CD4-positive, CD25-positive, alpha-beta regulatory T cell (primary cell): Measurements from ENCODE around the gene TSC22D2. TPM values are rescaled to one million over a fixed set of nuclear protein-coding genes. Genes with fewer than 3 reads are reported as not detected.

Experiments
- ATAC-seq, 2 donors: fragments of 150-1000 bp; cut with Tn5 transposase; one replicate each; pipeline ENCODE4 v1.10.0; 2021; ENCODE audit warnings: low read depth in 2 of 2, moderate number of reproducible peaks in 2 of 2, moderate library complexity in 1 of 2
- DNase-seq, 3 donors: peaks; one replicate each; pipeline versions ENCODE4 v3.0.0 to v3.0.0-alpha.2; 2012 to 2022; ENCODE audit warnings: mixed read lengths in 1 of 3
- H3K27ac ChIP-seq: one replicate; pipeline ENCODE4 v1.7.0; 2013; ENCODE audit warnings: mild to moderate bottlenecking, low read length; ENCODE audit not compliant: insufficient read depth, poor library complexity, severe bottlenecking
- H3K27me3 ChIP-seq: one replicate; pipeline ENCODE4 v1.7.0; 2013; ENCODE audit warnings: low read length; ENCODE audit not compliant: control insufficient read depth, insufficient read depth
- H3K36me3 ChIP-seq: one replicate; pipeline ENCODE4 v1.7.0; 2013; ENCODE audit warnings: mild to moderate bottlenecking, low read length, moderate library complexity; ENCODE audit not compliant: control insufficient read depth, insufficient read depth
- H3K4me1 ChIP-seq: 2 replicates; pipeline ENCODE4 v1.7.0; 2013; ENCODE audit warnings: mild to moderate bottlenecking, low read length; ENCODE audit not compliant: insufficient read depth, control insufficient read depth, poor library complexity, severe bottlenecking
- H3K4me3 ChIP-seq: one replicate; pipeline ENCODE4 v1.7.0; 2013; ENCODE audit warnings: low read depth, mild to moderate bottlenecking, low read length, moderate library complexity
- H3K9me3 ChIP-seq, 2 experiments: 1 replicate in 1 of 2; 2 replicates in 1 of 2; pipeline ENCODE4 v1.7.0; 2013; ENCODE audit warnings: low read length in 2 of 2, mild to moderate bottlenecking in 1 of 2, moderate library complexity in 1 of 2; ENCODE audit not compliant: control insufficient read depth in 2 of 2
- H3K27ac Mint-ChIP-seq, 3 donors: one replicate each; pipeline ENCODE4 v1.8.0; 2020 to 2022; ENCODE audit warnings: mild to moderate bottlenecking in 3 of 3, mixed read lengths in 3 of 3, moderate library complexity in 2 of 3
- H3K27me3 Mint-ChIP-seq: one replicate; pipeline ENCODE4 v1.8.0; 2022; ENCODE audit warnings: mild to moderate bottlenecking, mixed read lengths
- H3K36me3 Mint-ChIP-seq: one replicate; pipeline ENCODE4 v1.8.0; 2020; ENCODE audit warnings: mixed read lengths
- H3K4me1 Mint-ChIP-seq, 4 donors: one replicate each; pipeline ENCODE4 v1.8.0; 2020 to 2022; ENCODE audit warnings: mixed read lengths in 4 of 4, mild to moderate bottlenecking in 1 of 4
- H3K4me3 Mint-ChIP-seq, 4 donors: one replicate each; pipeline ENCODE4 v1.8.0; 2020 to 2022; ENCODE audit warnings: mild to moderate bottlenecking in 4 of 4, mixed read lengths in 4 of 4, moderate library complexity in 3 of 4
- H3K9me3 Mint-ChIP-seq, 7 donors: one replicate each; pipeline ENCODE4 v1.8.0; 2020 to 2022; ENCODE audit warnings: mixed read lengths in 7 of 7, mild to moderate bottlenecking in 3 of 7, moderate library complexity in 2 of 7
- polyA plus RNA-seq, 4 donors: library from polyadenylated mRNA; unstranded; fragments of 300-500 nt; fragmentation: Illumina TruSeq; gene quantifications; one replicate each; pipeline ENCODE4 v1.2.3, GENCODE V29; 2021
- total RNA-seq: library from RNA; stranded (reverse); gene quantifications from one replicate; pipeline ENCODE4 v1.2.3, GENCODE V29; 2022

Gene TSC22D2
- total and polyA plus RNA-seq, 5 donors from 2014 or later = 4.9 to 49.0 (median 6.6) TPM

GRCh38 chr3:150414959-150415358 lies 6.9 kb downstream of the TSC22D2 start:
- Mint-ChIP-seq H3K27me3 (no peaks in the 10 kb centered on the region), H3K9me3 (no peaks in the 10 kb centered on the region), H3K36me3 (peaks cover 6% of the 10 kb centered on the region), H3K4me3 (peak overlapping the region; percentile 1 to 87 (median 52)), H3K4me1 (peaks cover 49 to 80% (median 65%) of the 10 kb centered on the region in 4 donors), H3K27ac (no peak overlapping the region)
- Histone ChIP-seq H3K27ac (no peak overlapping the region), H3K9me3 (no peaks in the 10 kb centered on the region), H3K36me3 (peaks cover 6% of the 10 kb centered on the region), H3K4me1 (peaks cover 67% of the 10 kb centered on the region), H3K27me3 (no peaks in the 10 kb centered on the region), H3K4me3 (peak overlapping the region; percentile 98)
- ATAC-seq (no peak), DNase-seq (no peak)

- H3K4me3 ChIP-seq = no peak overlapping the region
- H3K27me3 ChIP-seq = no peaks in the 10 kb centered on the region
- Mint-ChIP-seq H3K27ac (peak overlapping the region in 1 of 3 donors; percentile 40), H3K9me3 (peaks cover 0 to 2% (median 0%) of the 10 kb centered on the region in 7 donors), H3K27me3 (no peaks in the 10 kb centered on the region), H3K4me3 (peak overlapping the region in 1 of 4 donors; percentile 22), H3K36me3 (peaks cover 8% of the 10 kb centered on the region), H3K4me1 (peaks cover 42 to 71% (median 59%) of the 10 kb centered on the region in 4 donors)
- DNase-seq (no peak), ATAC-seq (no peak)
- H3K27ac ChIP-seq = no peak overlapping the region
- peaks cover 32% of the 10 kb centered on the region for H3K4me1 ChIP-seq
- H3K9me3 ChIP-seq = no peaks in the 10 kb centered on the region
- H3K36me3 ChIP-seq = peaks cover 6% of the 10 kb centered on the region
These were observed 11.2 kb downstream of the TSC22D2 start for GRCh38 chr3:150419076-150419868.

- Mint-ChIP-seq H3K27me3 (no peaks in the 10 kb centered on the region), H3K27ac (peak overlapping the region in 2 of 3 donors; percentile 45 to 77), H3K9me3 (peaks cover 0 to 2% (median 0%) of the 10 kb centered on the region in 7 donors), H3K36me3 (peaks cover 8% of the 10 kb centered on the region), H3K4me3 (no peak overlapping the region), H3K4me1 (peaks cover 35 to 67% (median 53%) of the 10 kb centered on the region in 4 donors)
- H3K27me3 ChIP-seq = no peaks in the 10 kb centered on the region
- H3K4me1 ChIP-seq = peaks cover 26% of the 10 kb centered on the region
- DNase-seq (no peak), ATAC-seq (no peak)
- peaks cover 6% of the 10 kb centered on the region for H3K36me3 ChIP-seq
- H3K4me3 ChIP-seq = no peak overlapping the region
- no peaks in the 10 kb centered on the region for H3K9me3 ChIP-seq
- no peak overlapping the region for H3K27ac ChIP-seq
These were observed 11.9 kb downstream of the TSC22D2 start for GRCh38 chr3:150419959-150420358.

GRCh38 chr3:150421256-150421655 lies 13.2 kb downstream of the TSC22D2 start:
- H3K9me3 Mint-ChIP-seq = peaks cover 0 to 2% (median 0%) of the 10 kb centered on the region in 7 donors
- DNase-seq = no peak
- H3K27ac Mint-ChIP-seq = no peak overlapping the region

GRCh38 chr3:150421799-150422548 lies 13.9 kb downstream of the TSC22D2 start:
- no peak overlapping the region for H3K27ac Mint-ChIP-seq
- H3K36me3 ChIP-seq = peaks cover 4% of the 10 kb centered on the region

More at GRCh38 chr3:150421256-150421655, 13.2 kb downstream of the TSC22D2 start:
- Histone ChIP-seq H3K9me3 (no peaks in the 10 kb centered on the region), H3K4me1 (peaks cover 16% of the 10 kb centered on the region), H3K27me3 (no peaks in the 10 kb centered on the region), H3K4me3 (no peak overlapping the region), H3K27ac (no peak overlapping the region), H3K36me3 (peaks cover 4% of the 10 kb centered on the region)
- peaks cover 3% of the 10 kb centered on the region for H3K36me3 Mint-ChIP-seq
- no peak overlapping the region for H3K4me3 Mint-ChIP-seq
- H3K4me1 Mint-ChIP-seq = peaks cover 33 to 64% (median 49%) of the 10 kb centered on the region in 4 donors
- H3K27me3 Mint-ChIP-seq = no peaks in the 10 kb centered on the region
- no peak for ATAC-seq

GRCh38 chr3:150422907-150423306 lies 14.8 kb downstream of the TSC22D2 start:
- peaks cover 0 to 2% (median 0%) of the 10 kb centered on the region in 7 donors for H3K9me3 Mint-ChIP-seq
- Histone ChIP-seq H3K4me3 (no peak overlapping the region), H3K27ac (no peak overlapping the region), H3K27me3 (no peaks in the 10 kb centered on the region), H3K36me3 (peaks cover 1% of the 10 kb centered on the region), H3K4me1 (peaks cover 7% of the 10 kb centered on the region), H3K9me3 (no peaks in the 10 kb centered on the region)
- H3K4me1 Mint-ChIP-seq = peaks cover 44 to 65% (median 51%) of the 10 kb centered on the region in 4 donors
- ATAC-seq (no peak), DNase-seq (no peak)
- no peaks in the 10 kb centered on the region for H3K27me3 Mint-ChIP-seq
- H3K27ac Mint-ChIP-seq = no peak overlapping the region
- H3K36me3 Mint-ChIP-seq = peaks cover 3% of the 10 kb centered on the region
- no peak overlapping the region for H3K4me3 Mint-ChIP-seq

More at GRCh38 chr3:150421799-150422548, 13.9 kb downstream of the TSC22D2 start:
- H3K27me3 ChIP-seq = no peaks in the 10 kb centered on the region
- H3K36me3 Mint-ChIP-seq = peaks cover 3% of the 10 kb centered on the region
- H3K4me1 ChIP-seq = peaks cover 9% of the 10 kb centered on the region
- no peak overlapping the region for H3K4me3 ChIP-seq
- no peak overlapping the region for H3K4me3 Mint-ChIP-seq
- H3K27ac ChIP-seq = no peak overlapping the region
- ATAC-seq = no peak
- no peaks in the 10 kb centered on the region for H3K9me3 ChIP-seq
- H3K9me3 Mint-ChIP-seq = peaks cover 0 to 2% (median 0%) of the 10 kb centered on the region in 7 donors
- DNase-seq = no peak
- no peaks in the 10 kb centered on the region for H3K27me3 Mint-ChIP-seq
- peaks cover 36 to 66% (median 52%) of the 10 kb centered on the region in 4 donors for H3K4me1 Mint-ChIP-seq

- H3K36me3 ChIP-seq = no peaks in the 10 kb centered on the region
- H3K4me3 Mint-ChIP-seq = no peak overlapping the region
- DNase-seq = no peak
- peaks cover 3% of the 10 kb centered on the region for H3K36me3 Mint-ChIP-seq
- H3K4me1 Mint-ChIP-seq = peaks cover 46 to 66% (median 52%) of the 10 kb centered on the region in 4 donors
- no peak overlapping the region for H3K27ac ChIP-seq
- no peaks in the 10 kb centered on the region for H3K27me3 ChIP-seq
- H3K4me3 ChIP-seq = no peak overlapping the region
- ATAC-seq = no peak
- H3K27ac Mint-ChIP-seq = no peak overlapping the region
- H3K4me1 ChIP-seq = peaks cover 7% of the 10 kb centered on the region
- H3K9me3 ChIP-seq = no peaks in the 10 kb centered on the region
- no peaks in the 10 kb centered on the region for H3K27me3 Mint-ChIP-seq
- peaks cover 0 to 2% (median 0%) of the 10 kb centered on the region in 7 donors for H3K9me3 Mint-ChIP-seq
These were observed 15.7 kb downstream of the TSC22D2 start for GRCh38 chr3:150423761-150424160.
